Right forelimb (tissue), 1 donor: ENCODE results near the gene SHLD1.

Experiments used
- DNase-seq: peaks from one replicate; pipeline ENCODE4 v3.0.0-alpha.2; 2018

Gene SHLD1

GRCh38 chr20:5859608-5860007 lies 109.4 kb downstream of the SHLD1 start:
- no peak for DNase-seq

DNA sequence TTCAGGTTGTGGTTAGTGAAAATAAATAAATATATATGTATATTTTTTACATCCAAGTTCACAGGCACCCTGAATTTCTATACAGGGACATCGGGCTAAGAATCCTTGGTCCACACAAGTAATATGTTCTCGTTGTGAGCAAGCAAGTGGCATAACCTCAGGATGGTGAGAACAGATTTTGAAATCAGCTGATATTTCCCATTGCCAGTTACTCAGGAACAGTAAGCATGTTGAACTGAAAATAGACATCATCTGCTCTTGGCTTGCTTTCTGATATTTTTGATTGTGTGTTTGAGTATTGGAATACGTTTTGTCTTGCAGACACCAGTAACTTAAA lies 112.5 kb downstream of the SHLD1 start:
- no peak for DNase-seq

DNA sequence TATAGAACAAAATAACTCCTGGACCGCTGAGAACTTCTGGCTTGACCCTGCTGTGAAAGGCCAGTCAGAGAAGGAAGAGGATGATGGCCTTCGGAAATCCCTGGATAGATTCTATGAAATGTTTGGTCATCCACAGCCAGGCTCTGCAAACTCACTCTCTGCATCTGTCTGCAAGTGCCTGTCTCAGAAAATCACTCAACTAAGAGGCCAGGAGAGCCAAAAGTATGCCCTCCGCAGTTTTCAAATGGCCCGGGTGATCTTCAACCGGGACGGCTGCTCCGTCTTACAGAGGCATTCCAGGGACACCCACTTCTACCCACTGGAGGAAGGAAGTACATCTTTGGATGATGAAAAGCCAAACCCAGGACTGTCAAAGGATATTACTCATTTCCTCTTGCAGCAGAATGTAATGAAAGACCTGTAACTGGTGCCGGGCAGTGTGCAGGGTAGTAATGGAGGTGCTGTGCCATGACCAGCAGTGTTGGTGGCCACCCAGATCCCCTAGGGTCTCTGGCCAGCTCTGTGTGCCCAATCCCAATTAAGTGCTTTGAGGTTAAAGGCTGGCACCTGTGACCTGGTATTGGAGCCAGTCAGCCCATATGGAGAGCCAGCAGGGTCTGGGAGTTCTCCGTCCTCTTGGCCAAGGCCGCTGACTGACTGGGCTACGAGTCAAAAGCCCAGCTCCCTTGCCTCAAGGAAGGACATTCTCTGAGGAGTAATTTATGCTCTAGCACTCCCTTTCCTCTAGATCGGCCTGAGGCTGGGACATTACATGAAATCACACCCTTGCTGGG lies 113.0 kb downstream of the SHLD1 start:
- DNase-seq, result no peak

- DNase-seq, result no peak
Observed at GRCh38 chr20:5864428-5864827, 114.2 kb downstream of the SHLD1 start.

DNA sequence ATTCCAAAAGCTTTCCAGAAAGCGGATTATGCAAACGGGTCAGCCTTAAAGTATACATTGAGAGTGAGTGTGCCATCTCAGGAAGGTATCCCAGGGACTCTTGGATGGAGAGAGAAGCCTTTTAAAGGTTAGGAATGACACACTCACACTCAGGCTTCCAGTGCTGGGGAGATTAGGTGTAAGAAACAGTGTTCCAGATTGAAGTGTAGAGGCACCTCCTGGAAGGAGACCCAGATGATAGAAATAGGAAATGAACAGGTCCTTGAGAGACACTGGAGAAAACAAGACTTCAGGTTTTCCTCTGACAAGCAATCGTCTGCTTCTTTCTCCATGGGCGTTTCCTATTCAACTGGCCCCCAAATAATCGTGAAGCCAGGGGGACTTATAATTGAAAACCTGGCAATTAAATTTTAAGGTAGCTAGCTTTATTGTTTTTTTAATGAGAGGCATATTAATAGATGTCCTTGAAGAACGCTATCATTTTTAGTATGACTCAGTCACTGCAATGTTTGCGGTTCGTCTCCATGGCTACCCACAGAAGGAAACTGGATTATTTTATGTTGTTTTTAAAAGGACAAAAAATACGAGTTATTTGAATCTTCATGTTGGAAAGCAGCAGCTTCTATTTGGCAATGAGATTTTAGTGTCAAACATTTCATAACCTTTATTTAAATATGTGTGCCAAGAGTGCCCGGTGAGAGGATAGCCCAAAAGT lies 114.8 kb downstream of the SHLD1 start:
- no peak for DNase-seq

DNA sequence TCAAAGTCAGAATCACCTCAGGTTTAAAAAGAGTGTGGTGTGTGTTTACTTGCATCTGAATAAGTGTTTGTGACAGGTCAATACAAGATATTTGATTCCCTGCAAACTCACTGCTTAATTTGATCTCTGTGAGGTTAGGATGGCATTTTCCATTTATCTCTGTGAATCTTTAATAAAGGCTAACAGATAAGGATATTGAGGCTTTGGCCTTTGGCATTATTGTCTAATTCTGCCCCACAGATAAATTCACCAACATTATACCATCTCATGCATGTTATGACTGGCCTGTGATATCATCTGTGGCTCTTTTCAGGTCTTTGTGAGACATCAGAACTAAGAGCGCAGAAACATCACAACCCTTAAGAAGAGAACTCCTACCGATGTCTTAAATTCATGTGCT lies 115.4 kb downstream of the SHLD1 start:
- DNase-seq, result no peak

GRCh38 chr20:5870568-5870981 lies 120.4 kb downstream of the SHLD1 start:
- no peak for DNase-seq

- DNase-seq, result no peak
Observed at GRCh38 chr20:5871459-5872410, 121.5 kb downstream of the SHLD1 start.

- no peak for DNase-seq
Observed at GRCh38 chr20:5877128-5877527, 126.9 kb downstream of the SHLD1 start.

- no peak for DNase-seq
Observed at GRCh38 chr20:5880326-5880725, 130.1 kb downstream of the SHLD1 start.

DNA sequence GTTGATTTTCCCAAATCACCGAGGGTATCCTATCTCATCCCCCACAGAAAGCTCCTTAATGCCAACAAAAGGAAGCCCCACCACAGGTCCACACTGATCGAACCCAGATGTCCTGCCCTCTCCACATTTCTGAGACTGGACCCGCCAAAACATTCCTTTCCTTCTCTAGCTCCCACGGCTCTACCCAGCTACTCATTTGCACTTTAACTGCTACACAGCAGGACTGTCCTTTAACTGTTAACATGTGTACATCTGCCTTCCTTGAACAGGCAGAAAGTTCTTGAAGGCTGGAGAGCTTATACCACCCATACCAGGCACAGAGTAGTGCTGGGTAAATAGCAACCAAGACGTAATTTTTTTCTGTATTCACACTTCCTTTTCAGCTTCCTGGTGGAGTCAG lies 131.5 kb downstream of the SHLD1 start:
- no peak for DNase-seq

GRCh38 chr20:5882166-5882565 lies 132.0 kb downstream of the SHLD1 start:
- no peak for DNase-seq

- no peak for DNase-seq
Observed at GRCh38 chr20:5884465-5885335, 134.5 kb downstream of the SHLD1 start.

- no peak for DNase-seq
Observed at GRCh38 chr20:5885866-5886265, 135.7 kb downstream of the SHLD1 start.

- no peak for DNase-seq
Observed at GRCh38 chr20:5886788-5887187, 136.6 kb downstream of the SHLD1 start.

DNA sequence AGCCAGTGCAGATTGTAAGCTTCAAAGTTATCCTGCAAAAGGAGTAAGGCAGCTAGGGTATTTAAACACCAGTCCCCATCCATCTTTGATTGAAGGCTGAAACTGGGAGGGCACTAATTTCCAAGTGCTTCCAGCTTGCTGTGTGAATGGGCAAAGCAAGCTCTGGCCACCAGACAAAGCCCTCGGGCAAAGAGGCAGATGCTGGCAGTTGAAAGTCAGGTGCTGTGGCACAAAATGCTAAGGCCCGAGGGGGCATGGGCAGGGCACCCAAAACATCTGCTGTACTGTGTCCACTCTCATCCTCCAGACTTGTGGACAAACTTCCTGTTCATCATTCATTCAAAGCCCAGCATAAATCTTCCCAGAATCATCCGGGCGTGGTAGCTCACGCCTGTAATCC lies 137.2 kb downstream of the SHLD1 start:
- no peak for DNase-seq

DNA sequence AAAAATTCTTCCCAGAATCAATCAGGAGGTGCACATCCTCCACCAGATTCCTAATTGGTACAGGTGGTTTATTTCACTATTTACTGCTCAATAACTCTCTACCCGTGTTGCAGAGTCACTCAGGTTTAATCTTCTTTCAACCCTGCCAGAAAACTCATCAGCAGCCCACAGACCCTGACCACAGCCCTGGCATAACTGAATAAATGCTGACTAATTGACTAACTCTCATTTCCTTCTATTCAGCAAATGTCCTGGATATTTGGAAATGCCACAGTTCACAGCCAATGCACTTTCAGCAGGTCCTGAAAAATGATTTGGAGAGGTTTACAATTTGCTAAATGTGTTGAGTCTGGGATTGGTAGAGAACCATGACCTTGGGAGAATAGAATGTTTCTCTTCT lies 137.8 kb downstream of the SHLD1 start:
- DNase-seq, result no peak

GRCh38 chr20:5890773-5891441 lies 140.7 kb downstream of the SHLD1 start:
- DNase-seq, result no peak

GRCh38 chr20:5893052-5893451 lies 142.9 kb downstream of the SHLD1 start:
- no peak for DNase-seq

DNA sequence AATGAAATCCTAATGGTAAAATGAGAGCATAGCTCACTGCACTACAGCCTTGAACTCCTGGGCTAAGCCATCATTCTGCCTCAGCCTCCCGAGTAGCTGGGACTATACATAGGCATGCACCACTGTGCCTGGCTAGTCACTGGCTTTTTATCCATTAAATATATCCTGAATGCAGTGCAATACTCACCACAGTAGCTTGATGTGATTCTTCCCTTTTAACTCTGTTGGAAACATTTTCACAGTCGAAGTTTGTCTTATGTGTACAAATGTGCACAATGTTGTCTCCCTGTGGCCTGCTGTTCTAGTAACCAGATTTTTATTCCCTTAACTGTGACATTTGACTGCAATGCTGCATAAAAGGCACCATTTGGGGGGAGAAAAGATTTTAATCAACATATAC lies 143.4 kb downstream of the SHLD1 start:
- no peak for DNase-seq

- no peak for DNase-seq
Observed at GRCh38 chr20:5895626-5896025, 145.4 kb downstream of the SHLD1 start.

DNA sequence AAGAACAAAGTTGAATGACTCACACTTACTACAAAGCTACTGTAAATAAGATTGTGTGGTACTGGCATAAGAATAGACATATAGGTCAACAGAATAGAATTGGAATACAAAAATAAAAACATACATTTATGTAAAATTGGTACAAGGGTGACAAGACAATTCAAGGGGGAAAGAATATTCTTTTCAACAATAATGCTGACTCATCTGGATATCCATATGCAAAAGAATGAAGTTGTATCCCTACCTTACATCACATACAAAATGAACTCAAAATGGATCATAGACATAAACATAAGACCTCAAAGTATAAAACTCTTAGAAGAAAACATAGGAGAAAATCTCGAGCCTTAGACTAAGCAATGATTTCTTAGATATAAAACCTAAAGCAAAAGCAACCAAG lies 149.2 kb downstream of the SHLD1 start:
- DNase-seq, result no peak
